Adrenal gland (tissue), 5 donors: Measurements from ENCODE around the gene CAVIN1.

Source experiments
- CTCF ChIP-seq, 6 experiments: fragments of 450-650 bp in 4 of 6; fragments of 200-600 bp in 2 of 6; sonication (generic) in 1 of 6; IDR thresholded peaks; 1 replicate in 5 of 6; 2 replicates in 1 of 6; pipeline versions ENCODE4 v1.5.1 to v1.8.0; 2016 to 2021; ENCODE audit warnings: antibody characterized with exemption in 6 of 6, mild to moderate bottlenecking in 2 of 6, moderate library complexity in 1 of 6
- POLR2A ChIP-seq, 2 donors: fragments of 450-650 bp; IDR thresholded peaks; one replicate each; pipeline ENCODE4 v1.6.1; 2017; ENCODE audit warnings: antibody characterized with exemption in 2 of 2, mild to moderate bottlenecking in 2 of 2, moderate library complexity in 1 of 2
- donor health status: DM: no; HTN: no; CAD: no.

GRCh38 chr17:42407289-42407836, 15.7 kb downstream of the CAVIN1 start:
- TF ChIP-seq CTCF (IDR thresholded peaks at IDR 0.05) (no peak), POLR2A (IDR thresholded peaks at IDR 0.05) (peak in 1 of 2 donors; percentile 31)
